ENCODE measurements around the gene MPV17. TPM values are rescaled to one million over a fixed set of nuclear protein-coding genes. Genes with fewer than 3 reads are reported as not detected.
"Not testable (repeated sequence)": the region's sequence is repeated elsewhere in the genome, so short reads cannot be mapped to it uniquely, and the experiment has no call there.

The MPV17 gene
- total and polyA plus RNA-seq, 4 donors: 46.6 to 132 (median 116) TPM

DNA sequence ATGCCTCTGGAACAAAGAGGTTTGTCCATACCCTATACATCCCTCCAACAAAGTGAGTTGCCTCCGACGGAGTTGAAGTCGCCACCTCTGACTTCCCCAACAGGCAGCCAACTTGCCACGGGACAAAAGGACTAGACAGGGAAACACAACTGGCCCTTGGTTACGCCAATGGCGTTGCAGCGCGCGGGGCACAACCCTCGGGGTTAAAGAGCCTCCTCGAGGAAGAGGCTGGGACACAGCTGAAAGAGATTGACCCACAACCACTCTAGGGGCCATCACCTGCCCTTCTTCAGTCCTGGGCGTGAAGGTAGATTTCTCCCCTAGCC, 33.1 kb upstream of the MPV17 start:
- WGBS (ENCODE audit: insufficient coverage): 0% methylated on average over 12 of the region's 12 CpGs
- peak overlapping the region; percentile 92 for H3K27ac ChIP-seq (ENCODE audit: low read depth, low read length)
- peak in 1 of 6 donors; percentile 9 for DNase-seq (ENCODE audit: low read depth in 4 of 6, low spot score in 6 of 6)

DNA sequence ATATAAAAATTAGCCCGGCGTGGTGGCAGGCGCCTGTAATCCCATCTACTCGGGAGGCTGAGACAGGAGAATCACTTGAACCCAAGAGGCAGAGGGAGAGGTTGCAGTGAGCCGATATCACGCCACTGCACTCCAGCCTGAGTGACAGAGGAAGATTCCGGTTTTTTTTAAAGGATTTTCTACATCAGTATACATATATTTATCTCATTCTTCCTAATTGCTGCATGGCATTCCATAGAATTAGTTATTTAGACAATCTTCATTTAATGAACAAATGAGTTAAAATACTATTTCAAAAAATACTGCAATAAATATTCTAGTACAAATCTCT, 31.7 kb upstream of the MPV17 start:
- Histone ChIP-seq H3K36me3 (ENCODE audit: control insufficient read depth, insufficient read depth, low read length) (peaks cover 8% of the 10 kb centered on the region), H3K9me3 (ENCODE audit: control insufficient read depth, insufficient read depth, low read length) (no peaks in the 10 kb centered on the region), H3K4me3 (ENCODE audit: low read depth, low read length) (no peak overlapping the region), H3K4me1 (ENCODE audit: control insufficient read depth, insufficient read depth, low read length) (peaks cover 21% of the 10 kb centered on the region), H3K27ac (ENCODE audit: low read depth, low read length) (no peak overlapping the region), H3K27me3 (ENCODE audit: control insufficient read depth, insufficient read depth, low read length) (no peaks in the 10 kb centered on the region)
- WGBS (ENCODE audit: insufficient coverage): 80% methylated on average over 1 of the region's 7 CpGs
- DNase-seq (ENCODE audit: low read depth in 4 of 6, low spot score in 6 of 6): no peak

More for the DNA sequence above, 33.1 kb upstream of the MPV17 start:
- Histone ChIP-seq H3K36me3 (ENCODE audit: control insufficient read depth, insufficient read depth, low read length) (peaks cover 8% of the 10 kb centered on the region), H3K27me3 (ENCODE audit: control insufficient read depth, insufficient read depth, low read length) (no peaks in the 10 kb centered on the region), H3K9me3 (ENCODE audit: control insufficient read depth, insufficient read depth, low read length) (no peaks in the 10 kb centered on the region), H3K4me3 (ENCODE audit: low read depth, low read length) (peak overlapping the region; percentile 99), H3K4me1 (ENCODE audit: control insufficient read depth, insufficient read depth, low read length) (peaks cover 21% of the 10 kb centered on the region)

DNA sequence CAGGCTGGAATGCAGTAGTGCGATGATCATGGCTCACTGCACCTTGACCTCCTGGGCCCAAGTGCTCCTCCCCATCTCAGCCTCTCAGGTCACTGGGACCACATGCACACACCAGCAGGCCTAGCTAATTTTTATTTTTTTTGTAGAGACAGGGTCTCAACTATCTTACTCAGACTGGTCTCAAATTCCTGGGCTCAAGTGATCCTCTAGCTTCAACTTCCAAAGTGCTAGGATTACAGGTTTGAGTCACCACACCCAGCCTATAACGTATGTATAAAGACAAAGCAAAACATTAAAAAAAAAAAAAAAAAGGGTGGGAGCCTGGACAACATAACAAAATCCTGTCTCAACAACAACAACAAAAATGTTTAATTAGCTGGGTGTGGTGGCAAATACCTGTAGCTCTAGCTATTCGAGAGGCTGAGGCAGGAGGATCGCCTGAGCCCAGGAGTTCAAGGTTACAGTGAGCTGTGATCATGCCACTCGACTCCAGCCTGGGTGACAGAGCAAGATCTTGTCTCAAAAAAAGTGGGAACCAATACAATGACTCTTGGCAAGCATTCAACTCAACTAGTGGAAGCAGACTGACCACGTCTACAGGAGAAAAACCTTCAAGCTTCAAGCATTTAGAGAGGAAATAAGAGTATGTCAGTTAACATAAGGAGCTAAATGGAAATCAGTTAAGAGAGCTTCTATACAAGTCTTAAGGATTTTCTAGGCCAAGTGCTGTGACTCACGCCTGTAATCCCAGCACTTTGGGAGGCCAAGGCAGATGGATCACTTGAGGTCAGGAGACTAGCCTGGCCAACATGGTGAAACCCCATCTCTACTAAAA, 31.1 kb upstream of the MPV17 start:
- Histone ChIP-seq H3K27ac (ENCODE audit: low read depth, low read length) (no peak overlapping the region), H3K4me1 (ENCODE audit: control insufficient read depth, insufficient read depth, low read length) (peaks cover 21% of the 10 kb centered on the region), H3K9me3 (ENCODE audit: control insufficient read depth, insufficient read depth, low read length) (no peaks in the 10 kb centered on the region), H3K4me3 (ENCODE audit: low read depth, low read length) (no peak overlapping the region), H3K27me3 (ENCODE audit: control insufficient read depth, insufficient read depth, low read length) (no peaks in the 10 kb centered on the region), H3K36me3 (ENCODE audit: control insufficient read depth, insufficient read depth, low read length) (peaks cover 8% of the 10 kb centered on the region)
- 88% methylated on average over 5 of the region's 7 CpGs for WGBS (ENCODE audit: insufficient coverage)
- DNase-seq (ENCODE audit: low read depth in 4 of 6, low spot score in 6 of 6): no peak

DNA sequence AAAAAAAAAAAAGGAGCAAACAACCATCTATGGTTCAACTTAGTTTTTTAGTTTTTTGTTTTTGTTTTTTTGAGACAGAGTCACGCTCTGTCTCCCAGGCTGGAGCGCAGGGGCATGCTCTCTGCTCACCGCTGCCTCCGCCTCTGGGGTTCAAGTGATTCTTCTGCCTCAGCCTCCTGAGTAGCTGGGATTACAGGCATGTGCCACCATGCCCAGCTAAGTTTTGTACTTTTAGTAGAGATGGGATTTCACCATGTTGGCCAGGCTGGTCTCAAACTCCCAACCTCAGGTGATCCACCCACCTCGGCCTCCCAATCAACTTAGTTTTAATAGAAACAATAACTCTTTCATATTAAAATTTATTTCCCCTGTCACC, 30.5 kb upstream of the MPV17 start:
- DNase-seq (ENCODE audit: low read depth in 4 of 6, low spot score in 6 of 6); H3K27me3 ChIP-seq (ENCODE audit: control insufficient read depth, insufficient read depth, low read length); H3K27ac ChIP-seq (ENCODE audit: low read depth, low read length); H3K4me3 ChIP-seq (ENCODE audit: low read depth, low read length); H3K9me3 ChIP-seq (ENCODE audit: control insufficient read depth, insufficient read depth, low read length); H3K36me3 ChIP-seq (ENCODE audit: control insufficient read depth, insufficient read depth, low read length): not testable (repeated sequence)
- peaks cover 21% of the 10 kb centered on the region for H3K4me1 ChIP-seq (ENCODE audit: control insufficient read depth, insufficient read depth, low read length)
- 85% methylated on average over 5 of the region's 5 CpGs for WGBS (ENCODE audit: insufficient coverage)

DNA sequence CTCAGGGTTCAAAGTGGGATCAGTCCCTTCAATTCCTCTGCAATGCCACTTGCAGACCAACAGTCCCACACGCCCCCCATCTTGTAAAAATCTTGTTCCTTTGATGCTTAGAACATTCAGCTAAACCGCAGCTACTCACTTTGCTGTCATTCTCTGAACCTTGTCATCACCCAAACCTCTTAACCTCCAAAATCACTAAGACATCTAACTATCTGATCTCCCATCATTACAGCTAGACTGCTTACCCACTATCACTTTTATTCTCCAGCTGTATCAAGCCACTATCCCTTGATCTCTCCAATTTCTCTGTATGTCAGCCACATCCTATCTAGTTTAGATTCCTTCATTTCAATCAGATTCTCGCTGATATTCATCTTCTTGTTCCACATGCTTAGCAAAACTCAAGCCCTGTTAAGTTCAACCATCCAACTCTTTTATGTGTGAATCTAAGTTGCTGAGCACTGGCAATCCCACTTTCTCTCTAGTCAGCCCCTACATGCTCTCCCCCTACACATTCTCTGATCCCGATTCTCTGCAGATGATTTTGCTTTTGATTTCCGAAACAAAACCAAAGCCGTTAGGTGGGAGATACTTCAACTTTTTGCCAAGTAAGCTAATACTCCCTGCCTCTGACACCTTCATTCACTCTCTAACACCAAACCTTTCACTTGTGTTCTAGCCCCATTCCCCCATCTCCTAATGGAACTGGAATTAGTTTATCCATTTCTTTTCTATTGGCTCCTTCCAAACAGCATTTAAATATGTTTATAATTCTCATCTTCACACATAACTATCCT, 29.1 kb upstream of the MPV17 start:
- Histone ChIP-seq H3K36me3 (ENCODE audit: control insufficient read depth, insufficient read depth, low read length) (peaks cover 8% of the 10 kb centered on the region), H3K27me3 (ENCODE audit: control insufficient read depth, insufficient read depth, low read length) (no peaks in the 10 kb centered on the region), H3K4me1 (ENCODE audit: control insufficient read depth, insufficient read depth, low read length) (peaks cover 12% of the 10 kb centered on the region), H3K9me3 (ENCODE audit: control insufficient read depth, insufficient read depth, low read length) (no peaks in the 10 kb centered on the region), H3K4me3 (ENCODE audit: low read depth, low read length) (no peak overlapping the region), H3K27ac (ENCODE audit: low read depth, low read length) (no peak overlapping the region)
- 92% methylated on average over 6 of the region's 6 CpGs for WGBS (ENCODE audit: insufficient coverage)
- DNase-seq (ENCODE audit: low read depth in 4 of 6, low spot score in 6 of 6): no peak

DNA sequence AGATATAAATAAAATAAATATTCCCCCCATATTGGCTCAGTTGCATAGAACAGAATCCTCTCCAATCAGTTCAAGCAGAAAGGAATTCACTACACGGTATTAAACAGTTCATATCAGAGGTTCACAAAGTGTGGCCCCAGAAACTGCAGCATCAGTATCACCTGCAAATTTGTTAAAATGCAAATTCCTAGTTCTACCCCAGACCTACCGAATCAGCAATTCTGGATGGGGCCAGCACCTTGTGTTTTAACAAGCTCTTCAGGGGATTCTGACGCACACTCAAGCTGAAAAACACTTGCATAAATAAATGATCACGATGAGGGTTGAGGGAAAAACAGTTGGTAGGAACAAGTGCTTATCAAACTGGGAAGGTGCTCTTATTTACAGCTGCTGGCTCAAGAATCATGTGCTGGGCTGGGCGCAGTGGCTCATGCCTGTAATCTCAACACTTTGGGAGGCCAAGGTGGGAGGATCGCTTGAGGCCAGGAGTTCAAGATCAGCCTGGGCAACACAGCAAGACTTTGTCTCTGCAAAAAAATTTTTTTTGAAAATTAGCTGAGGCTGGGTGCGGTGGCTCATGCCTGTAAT, 27.3 kb upstream of the MPV17 start:
- WGBS (ENCODE audit: insufficient coverage): 94% methylated on average over 5 of the region's 7 CpGs
- Histone ChIP-seq H3K27me3 (ENCODE audit: control insufficient read depth, insufficient read depth, low read length) (no peaks in the 10 kb centered on the region), H3K36me3 (ENCODE audit: control insufficient read depth, insufficient read depth, low read length) (peaks cover 6% of the 10 kb centered on the region), H3K9me3 (ENCODE audit: control insufficient read depth, insufficient read depth, low read length) (no peaks in the 10 kb centered on the region), H3K4me1 (ENCODE audit: control insufficient read depth, insufficient read depth, low read length) (peaks cover 2% of the 10 kb centered on the region), H3K27ac (ENCODE audit: low read depth, low read length) (no peak overlapping the region), H3K4me3 (ENCODE audit: low read depth, low read length) (no peak overlapping the region)
- DNase-seq (ENCODE audit: low read depth in 4 of 6, low spot score in 6 of 6): no peak

DNA sequence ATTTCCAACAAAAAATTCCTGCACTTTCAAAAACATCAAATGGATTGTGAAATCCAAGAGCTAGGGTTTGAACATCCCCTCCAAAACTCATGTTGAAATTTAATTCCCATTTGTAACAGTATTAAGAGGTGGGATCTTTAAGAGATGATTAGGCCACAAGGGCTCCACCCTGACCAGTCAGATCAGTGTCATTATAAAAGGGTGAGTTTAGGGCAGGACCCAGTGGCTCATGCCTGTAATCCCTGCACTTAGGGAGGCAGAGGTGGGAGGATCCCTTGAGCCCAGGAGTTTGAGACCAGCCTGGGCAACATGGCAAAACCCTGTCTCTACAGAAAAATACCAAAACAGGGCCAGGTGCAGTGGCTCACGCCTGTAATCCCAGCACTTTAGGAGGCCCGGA, 24.7 kb upstream of the MPV17 start:
- Histone ChIP-seq H3K36me3 (ENCODE audit: control insufficient read depth, insufficient read depth, low read length) (peaks cover 9% of the 10 kb centered on the region), H3K27ac (ENCODE audit: low read depth, low read length) (no peak overlapping the region), H3K9me3 (ENCODE audit: control insufficient read depth, insufficient read depth, low read length) (no peaks in the 10 kb centered on the region), H3K4me3 (ENCODE audit: low read depth, low read length) (no peak overlapping the region), H3K27me3 (ENCODE audit: control insufficient read depth, insufficient read depth, low read length) (no peaks in the 10 kb centered on the region), H3K4me1 (ENCODE audit: control insufficient read depth, insufficient read depth, low read length) (no peaks in the 10 kb centered on the region)
- DNase-seq (ENCODE audit: low read depth in 4 of 6, low spot score in 6 of 6): no peak
- 91% methylated on average over 2 of the region's 2 CpGs for WGBS (ENCODE audit: insufficient coverage)

DNA sequence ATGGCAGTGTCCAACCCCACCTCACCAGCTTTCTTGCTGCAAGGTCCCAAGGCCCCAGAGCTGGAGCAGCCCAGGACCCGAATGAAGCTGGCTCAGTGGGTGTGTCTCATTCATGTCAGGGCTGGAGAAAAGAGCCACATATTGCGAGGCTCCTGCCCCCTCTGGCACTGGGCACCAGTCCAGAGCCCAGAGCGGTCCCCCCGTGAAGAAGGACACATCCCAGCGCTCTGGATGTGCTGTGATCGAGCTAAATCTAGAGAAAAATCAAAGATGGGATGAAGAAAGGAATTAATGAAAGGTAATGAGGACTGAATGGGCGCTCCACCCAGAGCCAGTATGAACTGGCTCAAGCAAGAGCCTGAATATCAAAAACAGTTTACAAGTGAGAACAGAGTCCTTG, 13.3 kb upstream of the MPV17 start:
- no peak overlapping the region for H3K4me3 ChIP-seq (ENCODE audit: low read depth, low read length)
- no peak overlapping the region for H3K27ac ChIP-seq (ENCODE audit: low read depth, low read length)
- peaks cover 77% of the 10 kb centered on the region for H3K36me3 ChIP-seq (ENCODE audit: control insufficient read depth, insufficient read depth, low read length)
- no peaks in the 10 kb centered on the region for H3K4me1 ChIP-seq (ENCODE audit: control insufficient read depth, insufficient read depth, low read length)
- WGBS (ENCODE audit: insufficient coverage): 94% methylated on average over 5 of the region's 7 CpGs
- no peaks in the 10 kb centered on the region for H3K9me3 ChIP-seq (ENCODE audit: control insufficient read depth, insufficient read depth, low read length)
- H3K27me3 ChIP-seq (ENCODE audit: control insufficient read depth, insufficient read depth, low read length): no peaks in the 10 kb centered on the region
- no peak for DNase-seq (ENCODE audit: low read depth in 4 of 6, low spot score in 6 of 6)

DNA sequence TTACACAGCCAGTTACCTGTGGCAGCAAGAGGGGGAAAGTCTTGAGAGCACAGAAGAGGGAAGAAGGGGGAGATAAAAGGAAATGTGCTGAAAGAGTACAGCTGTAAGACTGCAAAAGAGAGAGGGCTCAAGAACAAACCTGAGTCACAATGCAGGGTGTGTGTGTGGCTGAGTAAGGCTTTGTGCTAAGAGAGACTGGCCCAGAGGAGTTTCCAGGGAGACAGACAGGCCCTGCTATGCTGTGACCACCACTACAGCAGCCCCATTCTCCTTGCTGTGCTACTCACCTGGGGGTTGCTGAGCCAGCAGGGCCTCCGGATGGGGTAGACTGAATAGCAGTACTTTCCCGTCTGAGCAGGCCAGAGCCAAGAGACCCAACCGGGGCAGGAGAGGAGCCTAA, 12.4 kb upstream of the MPV17 start:
- Histone ChIP-seq H3K4me1 (ENCODE audit: control insufficient read depth, insufficient read depth, low read length) (no peaks in the 10 kb centered on the region), H3K36me3 (ENCODE audit: control insufficient read depth, insufficient read depth, low read length) (peaks cover 76% of the 10 kb centered on the region), H3K27me3 (ENCODE audit: control insufficient read depth, insufficient read depth, low read length) (no peaks in the 10 kb centered on the region), H3K9me3 (ENCODE audit: control insufficient read depth, insufficient read depth, low read length) (no peaks in the 10 kb centered on the region), H3K27ac (ENCODE audit: low read depth, low read length) (no peak overlapping the region), H3K4me3 (ENCODE audit: low read depth, low read length) (no peak overlapping the region)
- no peak for DNase-seq (ENCODE audit: low read depth in 4 of 6, low spot score in 6 of 6)
- 100% methylated on average over 1 of the region's 3 CpGs for WGBS (ENCODE audit: insufficient coverage)
